Measurements from ENCODE around the gene DMAC2L. TPM values are rescaled to one million over a fixed set of nuclear protein-coding genes. Genes with fewer than 3 reads are reported as not detected.
"Not testable (repeated sequence)": the region's sequence is repeated elsewhere in the genome, so short reads cannot be mapped to it uniquely, and the experiment has no call there.

DMAC2L gene
- total RNA-seq, 2 experiments from 2014 or later, result 15.7 to 20.6 TPM

- CTCF ChIA-PET, result interaction anchor here (1.0 to 1.9 kb wide), 2 partner anchors 13 to 455 kb away, joined by 4 read pairs; no protein-coding TSS in a partner anchor
- Mint-ChIP-seq H3K4me3 (no peak overlapping the region), H3K9me3 (peaks cover under 1% of the 10 kb centered on the region), H3K27ac (no peak overlapping the region), H3K27me3 (no peaks in the 10 kb centered on the region), H3K4me1 (peaks cover 31% of the 10 kb centered on the region), H3K36me3 (ENCODE audit: low read depth) (peaks cover 6% of the 10 kb centered on the region)
- POLR2A ChIA-PET, result no interaction called here
- no peak for DNase-seq
Measured at GRCh38 chr14:50308363-50308915, 3.7 kb upstream of the DMAC2L start.

DNA sequence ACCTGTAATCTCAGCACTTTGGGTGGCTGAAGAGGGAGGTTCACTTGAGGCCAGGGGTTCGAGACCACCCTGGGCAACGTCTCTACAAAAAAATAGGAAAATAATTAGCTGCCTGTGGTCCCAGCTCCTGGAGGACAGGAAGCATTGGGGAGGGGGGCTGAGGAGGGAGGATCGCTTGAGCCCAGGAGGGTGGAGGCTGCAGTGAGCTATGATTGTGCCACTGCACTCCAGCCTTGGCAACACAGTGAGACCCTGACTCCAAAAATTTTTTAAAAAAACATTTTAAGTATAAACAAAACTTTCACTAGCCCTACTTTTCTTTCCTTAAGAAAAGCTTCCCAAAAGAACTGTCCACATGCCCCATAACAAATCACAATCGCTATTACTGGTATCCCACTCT is 1.7 kb upstream of the DMAC2L start:
- CTCF ChIA-PET, result interaction anchor here (0.6 to 4.2 kb wide), 6 partner anchors 8 to 723 kb away, joined by 3 to 40 read pairs (median 3); no protein-coding TSS in a partner anchor
- Mint-ChIP-seq H3K27ac (no peak overlapping the region), H3K9me3 (peaks cover 8% of the 10 kb centered on the region)

GRCh38 chr14:50311337-50311971 is 670 bp upstream of the DMAC2L start:
- Mint-ChIP-seq H3K4me3 (peak overlapping the region; percentile 81), H3K27me3 (no peaks in the 10 kb centered on the region), H3K36me3 (ENCODE audit: low read depth) (peaks cover 29% of the 10 kb centered on the region), H3K27ac (peak overlapping the region; percentile 92), H3K4me1 (peaks cover 43% of the 10 kb centered on the region), H3K9me3 (peaks cover 8% of the 10 kb centered on the region)
- CTCF ChIA-PET, result interaction anchor here (0.9 to 4.2 kb wide), 13 partner anchors 9 to 449 kb away, joined by 3 to 40 read pairs (median 3); no protein-coding TSS in a partner anchor
- POLR2A ChIA-PET, result interaction anchor here (0.5 to 1.2 kb wide), 3 partner anchors 10 to 730 kb away, joined by 3 to 8 read pairs (median 5); no protein-coding TSS in a partner anchor
- DNase-seq, result no peak

More for the DNA sequence above, 1.7 kb upstream of the DMAC2L start:
- no peak for DNase-seq
- POLR2A ChIA-PET, result no interaction called here
- Mint-ChIP-seq H3K36me3 (ENCODE audit: low read depth) (peaks cover 21% of the 10 kb centered on the region), H3K27me3 (no peaks in the 10 kb centered on the region), H3K4me1 (peaks cover 39% of the 10 kb centered on the region), H3K4me3 (peak overlapping the region; percentile 45)

DNA sequence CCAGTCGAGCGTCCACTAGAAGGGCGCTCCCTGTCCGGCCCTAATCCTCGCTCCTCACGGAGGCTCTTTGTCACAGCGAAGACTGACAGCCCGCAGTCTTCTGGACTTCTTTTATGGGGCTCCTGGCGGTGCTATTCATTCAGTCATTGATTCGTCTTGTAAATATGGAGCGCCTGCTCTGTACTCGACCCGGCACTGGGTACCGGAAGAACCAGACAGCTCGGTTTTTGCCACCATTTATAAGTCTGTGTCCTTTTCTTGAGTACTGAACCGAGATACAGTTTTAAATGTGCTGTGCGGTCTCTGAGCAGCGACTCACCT is 570 bp downstream of the DMAC2L start:
- DNase-seq, result peak; percentile 68

DNA sequence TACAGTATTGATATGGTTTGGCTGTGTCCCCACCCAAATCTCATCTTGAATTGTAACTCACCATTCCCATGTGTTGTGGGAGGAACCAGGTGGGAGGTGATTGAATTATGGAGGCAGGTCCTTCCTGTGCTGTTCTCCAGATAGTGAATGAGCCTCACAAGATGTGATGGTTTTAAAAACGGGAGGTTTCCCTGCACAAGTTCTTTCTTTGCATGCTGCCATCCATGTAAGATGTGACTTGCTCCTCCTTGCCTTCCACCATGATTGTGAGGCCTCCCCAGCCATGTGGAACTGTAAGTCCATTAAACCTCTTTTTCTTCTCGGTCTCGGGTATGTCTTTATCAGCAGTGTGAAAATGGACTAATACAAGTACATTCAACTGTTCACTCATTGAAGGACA is 2.0 kb downstream of the DMAC2L start:
- CTCF ChIA-PET, result interaction anchor here (0.7 kb wide), 1 partner anchor 48 kb away, joined by 3 read pairs; no protein-coding TSS in a partner anchor
- H3K9me3 Mint-ChIP-seq, result not testable (repeated sequence)

More for the DNA sequence above, 570 bp downstream of the DMAC2L start:
- H3K27ac Mint-ChIP-seq, result peak overlapping the region; percentile 92
- ChIA-PET POLR2A (interaction anchor here (1.2 kb wide), 1 partner anchor 8 kb away, joined by 8 read pairs; no protein-coding TSS in a partner anchor), CTCF (interaction anchor here (1.1 to 4.2 kb wide), 8 partner anchors 8 to 392 kb away, joined by 3 to 40 read pairs (median 3); no protein-coding TSS in a partner anchor)
- peak overlapping the region; percentile 81 for H3K4me3 Mint-ChIP-seq
- H3K9me3 Mint-ChIP-seq, result peaks cover 8% of the 10 kb centered on the region
- peaks cover 32% of the 10 kb centered on the region for H3K36me3 Mint-ChIP-seq (ENCODE audit: low read depth)
- peaks cover 45% of the 10 kb centered on the region for H3K4me1 Mint-ChIP-seq
- H3K27me3 Mint-ChIP-seq, result no peaks in the 10 kb centered on the region

GRCh38 chr14:50318031-50318626 is 6.0 kb downstream of the DMAC2L start:
- Mint-ChIP-seq H3K4me3 (no peak overlapping the region), H3K36me3 (ENCODE audit: low read depth) (peaks cover 30% of the 10 kb centered on the region), H3K9me3 (peaks cover 8% of the 10 kb centered on the region), H3K4me1 (peaks cover 36% of the 10 kb centered on the region), H3K27me3 (no peaks in the 10 kb centered on the region), H3K27ac (no peak overlapping the region)
- no peak for DNase-seq
- POLR2A ChIA-PET, result no interaction called here
- CTCF ChIA-PET, result interaction anchor here (1.3 kb wide), 1 partner anchor 26 kb away, joined by 4 read pairs; no protein-coding TSS in a partner anchor

More for the DNA sequence above, 2.0 kb downstream of the DMAC2L start:
- DNase-seq, POLR2A ChIA-PET, H3K27ac Mint-ChIP-seq, H3K27me3 Mint-ChIP-seq: not testable (repeated sequence)
- Mint-ChIP-seq H3K36me3 (ENCODE audit: low read depth) (peaks cover 29% of the 10 kb centered on the region), H3K4me3 (peak overlapping the region; percentile 81), H3K4me1 (peaks cover 48% of the 10 kb centered on the region)

DNA sequence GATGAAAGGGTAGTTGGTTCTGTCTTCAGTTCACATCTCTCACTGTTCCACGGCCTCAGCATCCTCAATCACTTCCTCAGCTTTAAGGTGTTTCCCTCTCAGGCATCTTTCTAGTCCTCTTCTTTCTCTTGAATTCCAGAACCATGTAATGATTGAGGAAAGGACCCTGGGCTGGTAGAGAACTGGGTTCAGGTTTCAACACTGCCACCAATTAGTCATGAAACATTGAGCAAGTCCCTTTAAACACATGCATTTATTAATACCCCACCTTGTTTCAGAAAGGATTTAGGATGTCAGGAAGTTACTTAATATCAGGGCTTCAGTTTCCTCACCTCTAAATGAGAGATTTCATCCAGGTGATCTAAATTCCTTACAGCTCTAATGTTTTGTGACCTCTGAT is 7.2 kb downstream of the DMAC2L start:
- CTCF ChIA-PET, result interaction anchor here (3.8 kb wide), 1 partner anchor 8 kb away, joined by 40 read pairs; the partner anchor contains the start of genes DMAC2L and L2HGDH
- peaks cover 27% of the 10 kb centered on the region for H3K36me3 Mint-ChIP-seq (ENCODE audit: low read depth)
- no peak for DNase-seq
- no peaks in the 10 kb centered on the region for H3K27me3 Mint-ChIP-seq
- peaks cover under 1% of the 10 kb centered on the region for H3K9me3 Mint-ChIP-seq
- POLR2A ChIA-PET, result no interaction called here
- H3K4me1 Mint-ChIP-seq, result peaks cover 25% of the 10 kb centered on the region
- no peak overlapping the region for H3K4me3 Mint-ChIP-seq
- no peak overlapping the region for H3K27ac Mint-ChIP-seq

- Mint-ChIP-seq H3K27ac (no peak overlapping the region), H3K36me3 (ENCODE audit: low read depth) (peaks cover 25% of the 10 kb centered on the region), H3K27me3 (no peaks in the 10 kb centered on the region), H3K4me3 (no peak overlapping the region), H3K9me3 (no peaks in the 10 kb centered on the region), H3K4me1 (peaks cover 24% of the 10 kb centered on the region)
- ChIA-PET POLR2A (no interaction called here), CTCF (interaction anchor here (1.1 to 3.8 kb wide), 7 partner anchors 8 to 458 kb away, joined by 3 to 40 read pairs (median 6); partner anchors contain the start of genes DMAC2L and L2HGDH)
- DNase-seq, result no peak
Measured at GRCh38 chr14:50319721-50320120, 7.6 kb downstream of the DMAC2L start.

GRCh38 chr14:50320283-50320682 is 8.2 kb downstream of the DMAC2L start:
- no peak for DNase-seq
- CTCF ChIA-PET, result interaction anchor here (0.5 to 3.8 kb wide), 27 partner anchors 9 to 725 kb away, joined by 3 to 40 read pairs (median 4); partner anchors contain the start of genes DMAC2L, L2HGDH and MAP4K5
- Mint-ChIP-seq H3K4me3 (no peak overlapping the region), H3K27me3 (no peaks in the 10 kb centered on the region), H3K36me3 (ENCODE audit: low read depth) (peaks cover 25% of the 10 kb centered on the region), H3K27ac (no peak overlapping the region), H3K9me3 (no peaks in the 10 kb centered on the region), H3K4me1 (peaks cover 24% of the 10 kb centered on the region)
- POLR2A ChIA-PET, result interaction anchor here (1.2 kb wide), 1 partner anchor 8 kb away, joined by 8 read pairs; the partner anchor contains the start of genes DMAC2L and L2HGDH

DNA sequence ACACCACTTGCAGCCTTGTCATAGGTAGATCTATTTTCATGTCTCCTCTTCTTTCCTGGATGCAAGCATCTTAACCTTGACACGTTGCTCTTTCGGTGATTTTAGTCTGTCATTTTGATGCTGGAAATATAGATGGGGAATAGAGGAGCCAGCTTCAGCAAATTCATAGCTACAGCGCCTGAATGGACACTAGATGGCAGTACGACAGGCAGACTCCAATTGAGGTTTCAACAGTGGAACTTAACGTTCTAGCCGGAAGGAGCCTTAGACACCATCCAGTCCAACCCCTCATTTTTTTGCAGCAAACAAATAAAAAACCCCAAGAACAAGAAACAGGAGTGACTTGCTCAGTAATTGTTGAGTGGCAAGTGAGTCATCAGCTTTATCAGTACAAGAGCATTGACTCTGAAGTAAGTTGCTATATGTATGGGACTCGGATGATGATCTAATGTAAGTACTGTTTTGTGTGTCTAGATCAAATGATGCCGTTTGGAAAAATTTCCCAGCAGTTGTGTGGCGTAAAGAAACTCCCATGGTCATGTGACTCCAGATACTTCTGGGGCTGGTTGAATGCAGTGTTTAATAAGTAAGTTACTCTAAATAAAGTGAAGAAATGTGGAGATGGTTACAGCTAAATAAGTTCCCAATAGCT is 9.0 kb downstream of the DMAC2L start:
- peak; percentile 80 for DNase-seq
- Mint-ChIP-seq H3K9me3 (no peaks in the 10 kb centered on the region), H3K27me3 (no peaks in the 10 kb centered on the region), H3K27ac (no peak overlapping the region), H3K4me1 (peaks cover 22% of the 10 kb centered on the region), H3K4me3 (no peak overlapping the region), H3K36me3 (ENCODE audit: low read depth) (peaks cover 23% of the 10 kb centered on the region)
- CTCF ChIA-PET, result interaction anchor here (0.5 to 3.8 kb wide), 36 partner anchors 8 to 726 kb away, joined by 3 to 40 read pairs (median 4); partner anchors contain the start of genes DMAC2L, L2HGDH and MAP4K5
- POLR2A ChIA-PET, result interaction anchor here (0.8 to 1.2 kb wide), 2 partner anchors 9 to 201 kb away, joined by 3 to 8 read pairs; partner anchors contain the start of genes DMAC2L and L2HGDH

DNA sequence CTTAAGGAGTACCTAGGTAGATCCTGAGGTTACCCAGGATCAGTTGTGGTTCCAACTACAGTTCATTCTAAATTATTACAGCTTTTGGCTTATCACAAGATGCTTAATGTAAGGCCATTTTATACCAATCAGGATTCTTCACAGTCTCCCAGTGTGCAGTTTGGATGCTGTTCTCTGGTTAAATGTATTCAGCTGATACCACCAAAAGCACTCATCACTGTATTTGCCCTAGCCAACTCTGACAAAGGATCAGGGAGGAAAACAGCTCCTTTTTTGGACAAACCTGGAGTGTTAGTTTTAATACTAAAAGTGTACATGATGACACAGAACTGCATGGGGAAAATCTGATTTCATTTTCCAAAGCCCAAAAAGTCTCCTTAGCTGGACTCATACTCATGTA is 19.5 kb downstream of the DMAC2L start:
- Mint-ChIP-seq H3K27ac (no peak overlapping the region), H3K9me3 (no peaks in the 10 kb centered on the region), H3K27me3 (no peaks in the 10 kb centered on the region), H3K36me3 (ENCODE audit: low read depth) (peaks cover 39% of the 10 kb centered on the region), H3K4me1 (peaks cover 12% of the 10 kb centered on the region), H3K4me3 (no peak overlapping the region)
- POLR2A ChIA-PET, result no interaction called here
- CTCF ChIA-PET, result interaction anchor here (0.6 to 1.2 kb wide), 3 partner anchors 11 to 489 kb away, joined by 4 to 10 read pairs (median 5); no protein-coding TSS in a partner anchor
- no peak for DNase-seq

GRCh38 chr14:50333014-50333509 is 20.9 kb downstream of the DMAC2L start:
- ChIA-PET POLR2A (no interaction called here), CTCF (interaction anchor here (0.7 to 2.0 kb wide), 2 partner anchors 12 to 18 kb away, joined by 4 to 5 read pairs; no protein-coding TSS in a partner anchor)
- DNase-seq, result no peak
- peaks cover 39% of the 10 kb centered on the region for H3K36me3 Mint-ChIP-seq (ENCODE audit: low read depth)
- no peak overlapping the region for H3K4me3 Mint-ChIP-seq
- peaks cover 13% of the 10 kb centered on the region for H3K4me1 Mint-ChIP-seq
- no peaks in the 10 kb centered on the region for H3K9me3 Mint-ChIP-seq
- no peaks in the 10 kb centered on the region for H3K27me3 Mint-ChIP-seq
- H3K27ac Mint-ChIP-seq, result no peak overlapping the region

All from activated CD4-positive, alpha-beta T cell treated with anti-CD3 and anti-CD28 coated beads, Interleukin-2, amount 10 ng/mL, durations not matched to agents 7 days and 5 days (primary cell).